Liver (tissue), 9 donors: ENCODE data around the gene ENTPD3. TPM values are rescaled to one million over a fixed set of nuclear protein-coding genes. Genes with fewer than 3 reads are reported as not detected.

Source experiments
- DNase-seq: peaks from one replicate; pipeline ENCODE4 v3.0.0-alpha.2; 2017; ENCODE audit warnings: low spot score
- H3K27ac ChIP-seq, 2 donors: one replicate each; pipeline ENCODE4 v1.7.0; 2013; ENCODE audit warnings: inconsistent platforms in 2 of 2, low read length in 2 of 2, control low read depth in 1 of 2, low read depth in 1 of 2, mild to moderate bottlenecking in 1 of 2
- H3K27me3 ChIP-seq, 4 donors: one replicate each; pipeline versions ENCODE4 v1.6.1 to v1.7.0; 2013; ENCODE audit warnings: low read length in 3 of 4, inconsistent platforms in 1 of 4, mild to moderate bottlenecking in 1 of 4, moderate library complexity in 1 of 4; ENCODE audit not compliant: control insufficient read depth in 4 of 4, insufficient read depth in 4 of 4
- H3K36me3 ChIP-seq, 4 donors: one replicate each; pipeline versions ENCODE4 v1.6.1 to v1.7.0; 2013; ENCODE audit warnings: low read length in 3 of 4, mild to moderate bottlenecking in 3 of 4, low read depth in 1 of 4, moderate library complexity in 1 of 4; ENCODE audit not compliant: control insufficient read depth in 4 of 4, insufficient read depth in 3 of 4
- H3K4me1 ChIP-seq, 4 donors: one replicate each; pipeline versions ENCODE4 v1.6.1 to v1.7.0; 2013; ENCODE audit warnings: low read length in 3 of 4, mild to moderate bottlenecking in 3 of 4, moderate library complexity in 1 of 4; ENCODE audit not compliant: control insufficient read depth in 4 of 4, insufficient read depth in 4 of 4
- H3K4me3 ChIP-seq, 3 donors: one replicate each; pipeline versions ENCODE4 v1.6.1 to v1.7.0; 2013; ENCODE audit warnings: low read length in 3 of 3, control low read depth in 1 of 3, low read depth in 1 of 3, mild to moderate bottlenecking in 1 of 3
- H3K9ac ChIP-seq, 2 donors: one replicate each; pipeline ENCODE4 v1.7.0; 2013; ENCODE audit warnings: low read length in 2 of 2, mild to moderate bottlenecking in 2 of 2, moderate library complexity in 2 of 2, control low read depth in 1 of 2, low read depth in 1 of 2
- H3K9me3 ChIP-seq, 4 donors: one replicate each; pipeline versions ENCODE4 v1.6.1 to v1.7.0; 2013; ENCODE audit warnings: low read length in 3 of 4; ENCODE audit not compliant: control insufficient read depth in 4 of 4
- EGR1 ChIP-seq, 2 donors: IDR thresholded peaks; 2 replicates each; pipeline ENCODE4 v1.6.1; 2016 to 2018; ENCODE audit warnings: antibody characterized with exemption in 2 of 2, low read depth in 2 of 2
- FOXA1 ChIP-seq: IDR thresholded peaks from 2 replicates; pipeline ENCODE4 v1.6.1; 2016; ENCODE audit warnings: antibody characterized with exemption
- FOXA2 ChIP-seq: IDR thresholded peaks from 2 replicates; pipeline ENCODE4 v1.6.1; 2016; ENCODE audit warnings: antibody characterized with exemption
- HNF4A ChIP-seq, 2 donors: conservative IDR thresholded peaks; 2 replicates each; pipeline ENCODE4 v1.6.1; 2016; ENCODE audit warnings: antibody characterized with exemption in 2 of 2, mild to moderate bottlenecking in 2 of 2
- HNF4G ChIP-seq: IDR thresholded peaks from 2 replicates; pipeline ENCODE4 v1.6.1; 2016; ENCODE audit warnings: antibody characterized with exemption
- JUND ChIP-seq, 2 donors: IDR thresholded peaks; 2 replicates each; pipeline ENCODE4 v1.6.1; 2016; ENCODE audit warnings: antibody characterized with exemption in 2 of 2
- NR2F2 ChIP-seq: IDR thresholded peaks from 2 replicates; pipeline ENCODE4 v1.6.1; 2016; ENCODE audit warnings: antibody characterized with exemption
- RAD21 ChIP-seq, 2 donors: IDR thresholded peaks; 2 replicates each; pipeline ENCODE4 v1.6.1; 2016; ENCODE audit warnings: antibody characterized with exemption in 2 of 2, mild to moderate bottlenecking in 2 of 2
- RXRA ChIP-seq, 2 donors: IDR thresholded peaks; 2 replicates each; pipeline ENCODE4 v1.6.1; 2017 to 2018; ENCODE audit warnings: antibody characterized with exemption in 2 of 2, mild to moderate bottlenecking in 1 of 2
- SP1 ChIP-seq: IDR thresholded peaks from 2 replicates; pipeline ENCODE4 v1.6.1; 2018; ENCODE audit warnings: antibody characterized with exemption, mild to moderate bottlenecking
- YY1 ChIP-seq: IDR thresholded peaks from 2 replicates; pipeline ENCODE4 v1.6.1; 2016; ENCODE audit warnings: antibody characterized with exemption, mild to moderate bottlenecking
- WGBS: extraction: QIAGEN DNeasy Blood & Tissue Kit; methylation state at CpG from one replicate; pipeline ENCODE4 v1.1.7; 2013; 5-methylcytosine and 5-hydroxymethylcytosine counted together
- polyA plus RNA-seq, 2 donors: library from polyadenylated mRNA; stranded (reverse) in 1 of 2; unstranded in 1 of 2; fragments of 200-250 nt in 1 of 2; fragments of >200 nt in 1 of 2; fragmentation: Nextera tagmentation in 1 of 2; extraction: Ambion mirVana in 1 of 2; gene quantifications; one replicate each; pipeline versions ENCODE4 v1.2.1 to v1.2.3, GENCODE V29; 2013 to 2015
- total RNA-seq, 2 donors: library from RNA; depleted of rRNA; stranded (reverse); fragments of >200 nt; gene quantifications; one replicate each; pipeline ENCODE4 v1.2.3, GENCODE V29; 2014
- TF ChIP-seq, protein P1 (sequence below): IDR thresholded peaks from 2 replicates; pipeline ENCODE4 v1.6.1; 2016; ENCODE audit warnings: antibody characterized with exemption
- TF ChIP-seq, protein P2 (sequence below): fragments of 150-350 bp; IDR thresholded peaks from 2 replicates; pipeline ENCODE4 v1.5.1; 2017; ENCODE audit warnings: improper control_type of control experiment, low read depth, low read length; ENCODE audit not compliant: missing input control
- TF ChIP-seq, protein P3 (sequence below): IDR thresholded peaks from 2 replicates; pipeline ENCODE4 v1.6.1; 2016; ENCODE audit warnings: antibody characterized with exemption
- donor health status: healthy.
- donor health status: healthy.
- donor health status: healthy.
- donor health status: healthy.
- donor health status: healthy.

The ENTPD3 gene
- total and polyA plus RNA-seq, 4 donors = 0.08 TPM; not detected in 3

DNA sequence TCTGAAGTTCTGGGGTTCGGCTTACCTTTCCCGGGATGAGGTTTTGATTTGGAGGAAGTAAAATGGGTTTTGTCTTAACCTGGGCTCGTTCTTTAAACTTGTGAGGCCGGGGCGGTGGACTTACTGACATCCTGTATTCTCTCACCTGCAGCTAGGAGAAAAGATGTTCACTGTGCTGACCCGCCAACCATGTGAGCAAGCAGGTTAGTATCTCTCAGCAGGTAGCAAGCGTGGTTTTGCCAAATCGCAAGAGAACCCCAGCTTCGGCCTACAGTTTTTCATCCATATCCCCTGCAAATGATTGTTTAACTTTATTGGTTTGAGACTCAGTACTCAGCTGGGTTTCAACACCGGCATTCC is 891 bp downstream of the ENTPD3 start:
- Histone ChIP-seq H3K4me1 (peaks cover 0 to 5% (median 4%) of the 10 kb centered on the region in 4 donors), H3K4me3 (no peak overlapping the region), H3K9me3 (no peaks in the 10 kb centered on the region), H3K27me3 (peaks cover 0 to 3% (median 0%) of the 10 kb centered on the region in 4 donors), H3K9ac (no peak overlapping the region), H3K27ac (no peak overlapping the region), H3K36me3 (peaks cover 0 to 5% (median 1%) of the 10 kb centered on the region in 4 donors)
- no peak for DNase-seq
- TF ChIP-seq RAD21 (IDR thresholded peaks at IDR 0.05) = no peak
- no peak for TF ChIP-seq HNF4G
- no peak for TF ChIP-seq FOXA2
- no peak for TF ChIP-seq EGR1 (IDR thresholded peaks at IDR 0.05; ENCODE audit: low read depth in 2 of 2)
- no peak for TF ChIP-seq RXRA (IDR thresholded peaks at IDR 0.05)
- TF ChIP-seq, protein P1, sequence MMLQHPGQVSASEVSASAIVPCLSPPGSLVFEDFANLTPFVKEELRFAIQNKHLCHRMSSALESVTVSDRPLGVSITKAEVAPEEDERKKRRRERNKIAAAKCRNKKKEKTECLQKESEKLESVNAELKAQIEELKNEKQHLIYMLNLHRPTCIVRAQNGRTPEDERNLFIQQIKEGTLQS = no peak
- no peak for TF ChIP-seq HNF4A (conservative IDR thresholded peaks at IDR 0.05)
- WGBS = 96% methylated on average over 10 of the region's 10 CpGs

DNA sequence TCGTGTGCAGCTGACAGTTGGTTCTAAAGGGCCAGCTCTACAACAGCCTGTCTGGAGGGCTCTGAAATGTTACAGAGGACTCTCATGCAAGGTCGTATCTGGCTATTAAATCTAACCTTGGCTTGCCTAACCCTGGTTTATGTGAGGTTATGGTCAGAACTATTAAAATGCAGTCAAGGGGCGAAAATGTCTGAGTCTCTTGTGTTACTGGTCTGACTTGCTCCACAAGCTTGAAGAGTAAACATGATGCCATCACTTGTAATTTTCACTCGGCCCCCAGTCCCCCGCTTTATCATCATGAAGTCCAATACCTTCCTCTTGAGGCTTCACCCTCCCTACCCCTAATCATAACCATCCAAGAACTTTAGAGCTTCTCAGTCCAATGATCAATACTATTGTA is 9.4 kb downstream of the ENTPD3 start:
- Histone ChIP-seq H3K4me1 (no peaks in the 10 kb centered on the region), H3K9me3 (no peaks in the 10 kb centered on the region), H3K27me3 (no peaks in the 10 kb centered on the region), H3K9ac (no peak overlapping the region), H3K4me3 (no peak overlapping the region), H3K27ac (no peak overlapping the region), H3K36me3 (peaks cover 0 to 5% (median 1%) of the 10 kb centered on the region in 4 donors)
- DNase-seq = no peak
- 87% methylated on average over 5 of the region's 5 CpGs for WGBS
- TF ChIP-seq EGR1 (IDR thresholded peaks at IDR 0.05; ENCODE audit: low read depth in 2 of 2) (no peak), RAD21 (IDR thresholded peaks at IDR 0.05) (no peak), YY1 (no peak), JUND (IDR thresholded peaks at IDR 0.05) (no peak), SP1 (no peak), RXRA (IDR thresholded peaks at IDR 0.05) (no peak), FOXA2 (no peak)
- TF ChIP-seq, protein P1 = no peak
- TF ChIP-seq, protein P2, sequence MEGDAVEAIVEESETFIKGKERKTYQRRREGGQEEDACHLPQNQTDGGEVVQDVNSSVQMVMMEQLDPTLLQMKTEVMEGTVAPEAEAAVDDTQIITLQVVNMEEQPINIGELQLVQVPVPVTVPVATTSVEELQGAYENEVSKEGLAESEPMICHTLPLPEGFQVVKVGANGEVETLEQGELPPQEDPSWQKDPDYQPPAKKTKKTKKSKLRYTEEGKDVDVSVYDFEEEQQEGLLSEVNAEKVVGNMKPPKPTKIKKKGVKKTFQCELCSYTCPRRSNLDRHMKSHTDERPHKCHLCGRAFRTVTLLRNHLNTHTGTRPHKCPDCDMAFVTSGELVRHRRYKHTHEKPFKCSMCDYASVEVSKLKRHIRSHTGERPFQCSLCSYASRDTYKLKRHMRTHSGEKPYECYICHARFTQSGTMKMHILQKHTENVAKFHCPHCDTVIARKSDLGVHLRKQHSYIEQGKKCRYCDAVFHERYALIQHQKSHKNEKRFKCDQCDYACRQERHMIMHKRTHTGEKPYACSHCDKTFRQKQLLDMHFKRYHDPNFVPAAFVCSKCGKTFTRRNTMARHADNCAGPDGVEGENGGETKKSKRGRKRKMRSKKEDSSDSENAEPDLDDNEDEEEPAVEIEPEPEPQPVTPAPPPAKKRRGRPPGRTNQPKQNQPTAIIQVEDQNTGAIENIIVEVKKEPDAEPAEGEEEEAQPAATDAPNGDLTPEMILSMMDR = no peak
- TF ChIP-seq, protein P3, sequence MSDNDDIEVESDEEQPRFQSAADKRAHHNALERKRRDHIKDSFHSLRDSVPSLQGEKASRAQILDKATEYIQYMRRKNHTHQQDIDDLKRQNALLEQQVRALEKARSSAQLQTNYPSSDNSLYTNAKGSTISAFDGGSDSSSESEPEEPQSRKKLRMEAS = no peak

DNA sequence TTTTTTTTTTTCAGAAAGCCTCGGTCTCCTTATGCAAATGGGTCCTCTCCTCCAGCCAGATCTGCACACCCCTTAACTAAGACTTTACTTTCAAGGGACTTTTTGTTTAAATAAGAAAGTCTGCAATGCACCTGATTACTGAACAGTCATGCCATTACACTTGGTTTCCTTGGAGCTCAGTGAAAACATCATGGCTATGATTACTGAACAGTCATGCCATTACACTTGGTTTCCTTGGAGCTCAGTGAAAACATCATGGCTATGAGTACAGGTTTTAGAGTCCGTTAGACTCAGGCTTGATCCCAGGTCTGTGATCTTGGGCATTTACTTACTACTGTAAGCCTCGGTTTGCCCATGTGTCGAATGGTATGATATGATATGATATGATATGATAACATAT is 10.1 kb downstream of the ENTPD3 start:
- 93% methylated on average over 4 of the region's 4 CpGs for WGBS

More for the DNA sequence above, 10.1 kb downstream of the ENTPD3 start:
- no peaks in the 10 kb centered on the region for H3K4me1 ChIP-seq
- no peak overlapping the region for H3K9ac ChIP-seq
- H3K9me3 ChIP-seq = no peaks in the 10 kb centered on the region
- H3K4me3 ChIP-seq = no peak overlapping the region
- TF ChIP-seq, protein P1 = no peak
- TF ChIP-seq FOXA1 (no peak), NR2F2 (no peak), EGR1 (IDR thresholded peaks at IDR 0.05; ENCODE audit: low read depth in 2 of 2) (no peak)
- no peaks in the 10 kb centered on the region for H3K27me3 ChIP-seq
- H3K27ac ChIP-seq = no peak overlapping the region
- H3K36me3 ChIP-seq = no peaks in the 10 kb centered on the region
- no peak for DNase-seq
